CD14-positive monocyte (primary cell): ENCODE data around the gene SLC35F1. TPM values are rescaled to one million over a fixed set of nuclear protein-coding genes. Genes with fewer than 3 reads are reported as not detected.

Experiments
- DNase-seq, 3 donors: peaks; one replicate each; pipeline ENCODE4 v3.0.0-alpha.2; 2011 to 2022
- H2AFZ ChIP-seq: 2 replicates; pipeline ENCODE4 v1.6.0; 2012; ENCODE audit warnings: mild to moderate bottlenecking, low read depth, low read length, inconsistent platforms; ENCODE audit not compliant: insufficient read depth, poor library complexity, severe bottlenecking
- H3K27ac ChIP-seq, 2 donors: 1 replicate in 1 of 2; 2 replicates in 1 of 2; pipeline ENCODE4 v1.5.1; 2012 to 2013; ENCODE audit warnings: low read length in 2 of 2, control low read depth in 1 of 2, inconsistent platforms in 1 of 2, low read depth in 1 of 2, mild to moderate bottlenecking in 1 of 2
- H3K27me3 ChIP-seq, 2 donors: one replicate each; pipeline versions ENCODE4 v1.6.0 to v1.6.1; 2011 to 2013; ENCODE audit warnings: low read length in 2 of 2; ENCODE audit not compliant: control insufficient read depth in 2 of 2, insufficient read depth in 2 of 2
- H3K36me3 ChIP-seq, 2 donors: replicated peaks in 1 of 2; 1 replicate in 1 of 2; 2 replicates in 1 of 2; pipeline versions ENCODE4 v1.5.1 to v1.6.1; 2012 to 2013; ENCODE audit warnings: low read length in 2 of 2, control low read depth in 1 of 2, inconsistent platforms in 1 of 2, mild to moderate bottlenecking in 1 of 2; ENCODE audit not compliant: insufficient read depth in 2 of 2, control insufficient read depth in 1 of 2
- H3K4me1 ChIP-seq, 2 donors: 1 replicate in 1 of 2; 2 replicates in 1 of 2; pipeline versions ENCODE4 v1.5.1 to v1.6.1; 2012 to 2013; ENCODE audit warnings: low read length in 2 of 2, control low read depth in 1 of 2, inconsistent platforms in 1 of 2, mild to moderate bottlenecking in 1 of 2, moderate library complexity in 1 of 2; ENCODE audit not compliant: insufficient read depth in 2 of 2, control insufficient read depth in 1 of 2
- H3K4me2 ChIP-seq: replicated peaks from 2 replicates; pipeline ENCODE3; 2012; ENCODE audit warnings: low read length, moderate library complexity, mild to moderate bottlenecking; ENCODE audit not compliant: poor library complexity, severe bottlenecking; ENCODE audit errors: extremely low read depth
- H3K4me3 ChIP-seq, 3 experiments: fragments of 200-600 bp in 1 of 3; sonication (generic) in 1 of 3; replicated peaks in 1 of 3; 1 replicate in 2 of 3; 2 replicates in 1 of 3; pipeline ENCODE4 v1.5.1; 2011 to 2013; ENCODE audit warnings: low read length in 3 of 3, mild to moderate bottlenecking in 3 of 3, control low read depth in 2 of 3, low read depth in 2 of 3, inconsistent platforms in 1 of 3, moderate library complexity in 1 of 3
- H3K79me2 ChIP-seq: 2 replicates; pipeline ENCODE4 v1.6.0; 2012; ENCODE audit warnings: mild to moderate bottlenecking, control low read depth, inconsistent platforms, low read length, moderate library complexity; ENCODE audit not compliant: insufficient read depth
- H3K9ac ChIP-seq: 2 replicates; pipeline ENCODE4 v1.6.0; 2017; ENCODE audit warnings: low read length, mild to moderate bottlenecking; ENCODE audit not compliant: insufficient read depth, poor library complexity, severe bottlenecking
- H3K9me3 ChIP-seq, 2 donors: replicated peaks in 1 of 2; 1 replicate in 1 of 2; 2 replicates in 1 of 2; pipeline versions ENCODE4 v1.5.1 to v1.6.1; 2012 to 2013; ENCODE audit warnings: low read length in 2 of 2, control low read depth in 1 of 2; ENCODE audit not compliant: control insufficient read depth in 1 of 2, insufficient read depth in 1 of 2
- H4K20me1 ChIP-seq: 2 replicates; pipeline ENCODE4 v1.6.0; 2012; ENCODE audit warnings: mild to moderate bottlenecking, low read length, control low read depth, moderate library complexity; ENCODE audit not compliant: insufficient read depth
- H3K27ac Mint-ChIP-seq, 7 donors: one replicate each; pipeline ENCODE4 v1.8.0; 2020; ENCODE audit warnings: mild to moderate bottlenecking in 7 of 7, mixed read lengths in 7 of 7, moderate library complexity in 6 of 7, inconsistent platforms in 2 of 7
- H3K27me3 Mint-ChIP-seq, 3 donors: one replicate each; pipeline ENCODE4 v1.8.0; 2021 to 2022; ENCODE audit warnings: low read depth in 3 of 3, mild to moderate bottlenecking in 3 of 3, mixed read lengths in 3 of 3, moderate library complexity in 3 of 3, inconsistent platforms in 1 of 3
- H3K36me3 Mint-ChIP-seq, 2 donors: one replicate each; pipeline ENCODE4 v1.8.0; 2020; ENCODE audit warnings: mixed read lengths in 2 of 2, inconsistent platforms in 1 of 2, mild to moderate bottlenecking in 1 of 2
- H3K4me1 Mint-ChIP-seq: one replicate; pipeline ENCODE4 v1.8.0; 2020; ENCODE audit warnings: mild to moderate bottlenecking, mixed read lengths
- H3K4me3 Mint-ChIP-seq, 2 donors: one replicate each; pipeline ENCODE4 v1.8.0; 2020; ENCODE audit warnings: mild to moderate bottlenecking in 2 of 2, mixed read lengths in 2 of 2, moderate library complexity in 1 of 2
- H3K9me3 Mint-ChIP-seq, 7 donors: one replicate each; pipeline ENCODE4 v1.8.0; 2020 to 2022; ENCODE audit warnings: mixed read lengths in 7 of 7, mild to moderate bottlenecking in 6 of 7, moderate library complexity in 6 of 7, inconsistent platforms in 2 of 7
- WGBS: methylation state at CpG from one replicate; pipeline ENCODE4 v1.1.5; 2013; ENCODE audit warnings: missing lambda C conversion rate; ENCODE audit not compliant: insufficient coverage; 5-methylcytosine and 5-hydroxymethylcytosine counted together
- intact Hi-C, 2 donors: fragments of 100-400 bp; cut with micrococcal nuclease; formaldehyde crosslinking; loops; one replicate each; pipeline versions ENCODE4 v1.15.0 to v1.15.1; 2023
- polyA plus RNA-seq, 3 donors: library from polyadenylated mRNA; depleted of rRNA in 1 of 3; unstranded in 2 of 3; stranded (reverse) in 1 of 3; fragments of 300-500 nt in 2 of 3; fragments of >200 nt in 1 of 3; fragmentation: Illumina TruSeq in 2 of 3; gene quantifications; 1 replicate in 2 of 3; 2 replicates in 1 of 3; pipeline ENCODE4 v1.2.3, GENCODE V29; 2012 to 2021
- TF ChIP-seq, protein P1 (sequence below): fragments of 200-600 bp; IDR thresholded peaks from one replicate; pipeline ENCODE4 v1.8.0; 2022; ENCODE audit warnings: antibody characterized with exemption, mild to moderate bottlenecking

The SLC35F1 gene
- polyA plus RNA-seq, 3 donors, result not detected

DNA sequence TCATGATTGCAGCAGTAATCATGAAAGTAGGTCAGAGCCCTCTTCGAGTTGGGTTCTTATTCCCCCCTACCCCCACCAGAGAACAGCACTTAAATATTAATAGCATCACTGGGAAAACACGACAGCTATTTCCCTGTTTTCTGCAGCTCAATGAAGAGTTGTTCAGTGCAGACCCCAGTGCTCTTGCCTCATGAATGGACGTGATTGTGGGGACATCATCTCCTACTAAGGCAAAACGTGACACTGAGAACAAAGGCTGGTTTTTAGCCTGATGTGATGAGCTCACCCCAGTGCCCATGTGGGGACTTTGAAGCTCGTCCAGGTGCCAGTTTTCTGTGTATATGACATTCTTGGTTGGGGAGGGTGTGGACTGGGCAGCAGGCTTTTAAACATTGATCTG is 105.9 kb downstream of the SLC35F1 start:
- H3K4me1 ChIP-seq, result no peaks in the 10 kb centered on the region
- peaks cover 3 to 12% of the 10 kb centered on the region in 2 donors for H3K9me3 ChIP-seq
- H3K9ac ChIP-seq, result no peak overlapping the region
- H3K79me2 ChIP-seq, result no peaks in the 10 kb centered on the region
- no peak overlapping the region for H3K4me3 Mint-ChIP-seq
- no peaks in the 10 kb centered on the region for H3K27me3 Mint-ChIP-seq
- H4K20me1 ChIP-seq, result no peaks in the 10 kb centered on the region
- H2AFZ ChIP-seq, result no peak overlapping the region
- intact Hi-C loops, result no loop called here
- H3K27ac Mint-ChIP-seq, result peak overlapping the region in 1 of 7 donors; percentile 43
- H3K27ac ChIP-seq, result no peak overlapping the region
- no peak overlapping the region for H3K4me2 ChIP-seq
- H3K4me1 Mint-ChIP-seq, result no peaks in the 10 kb centered on the region
- no peaks in the 10 kb centered on the region for H3K27me3 ChIP-seq
- H3K36me3 Mint-ChIP-seq, result no peaks in the 10 kb centered on the region
- H3K4me3 ChIP-seq, result no peak overlapping the region
- H3K36me3 ChIP-seq, result no peaks in the 10 kb centered on the region
- H3K9me3 Mint-ChIP-seq, result peaks cover 0 to 9% (median 5%) of the 10 kb centered on the region in 7 donors
- 69% methylated on average over 4 of the region's 5 CpGs for WGBS
- no peak for DNase-seq
- TF ChIP-seq, protein P1, sequence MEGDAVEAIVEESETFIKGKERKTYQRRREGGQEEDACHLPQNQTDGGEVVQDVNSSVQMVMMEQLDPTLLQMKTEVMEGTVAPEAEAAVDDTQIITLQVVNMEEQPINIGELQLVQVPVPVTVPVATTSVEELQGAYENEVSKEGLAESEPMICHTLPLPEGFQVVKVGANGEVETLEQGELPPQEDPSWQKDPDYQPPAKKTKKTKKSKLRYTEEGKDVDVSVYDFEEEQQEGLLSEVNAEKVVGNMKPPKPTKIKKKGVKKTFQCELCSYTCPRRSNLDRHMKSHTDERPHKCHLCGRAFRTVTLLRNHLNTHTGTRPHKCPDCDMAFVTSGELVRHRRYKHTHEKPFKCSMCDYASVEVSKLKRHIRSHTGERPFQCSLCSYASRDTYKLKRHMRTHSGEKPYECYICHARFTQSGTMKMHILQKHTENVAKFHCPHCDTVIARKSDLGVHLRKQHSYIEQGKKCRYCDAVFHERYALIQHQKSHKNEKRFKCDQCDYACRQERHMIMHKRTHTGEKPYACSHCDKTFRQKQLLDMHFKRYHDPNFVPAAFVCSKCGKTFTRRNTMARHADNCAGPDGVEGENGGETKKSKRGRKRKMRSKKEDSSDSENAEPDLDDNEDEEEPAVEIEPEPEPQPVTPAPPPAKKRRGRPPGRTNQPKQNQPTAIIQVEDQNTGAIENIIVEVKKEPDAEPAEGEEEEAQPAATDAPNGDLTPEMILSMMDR, result no peak

DNA sequence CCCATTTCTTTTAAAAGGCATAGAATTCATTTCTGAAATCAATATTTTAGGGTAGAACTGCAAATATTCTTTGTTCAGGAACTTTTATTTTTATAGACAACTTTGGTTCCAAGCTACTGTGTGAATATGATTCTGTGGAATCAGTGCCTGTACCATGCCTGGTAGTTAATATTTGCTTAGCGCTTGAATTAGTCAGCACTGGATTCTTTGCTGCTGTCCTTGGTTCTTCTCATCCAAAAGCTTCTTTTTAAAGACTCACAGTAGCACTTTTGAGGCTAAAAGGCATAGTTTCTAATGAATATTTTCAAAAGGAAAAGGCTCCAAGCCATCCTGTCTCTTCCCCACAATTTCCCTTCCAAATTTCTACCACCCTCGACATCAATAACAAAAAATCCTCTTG is 109.5 kb downstream of the SLC35F1 start:
- H3K4me3 Mint-ChIP-seq, result no peak overlapping the region
- H3K9me3 Mint-ChIP-seq, result peaks cover 0 to 3% (median 2%) of the 10 kb centered on the region in 7 donors
- intact Hi-C loops, result no loop called here
- H3K4me1 ChIP-seq, result no peaks in the 10 kb centered on the region
- TF ChIP-seq, protein P1, result no peak
- no peak overlapping the region for H2AFZ ChIP-seq
- H3K36me3 Mint-ChIP-seq, result no peaks in the 10 kb centered on the region
- H3K4me2 ChIP-seq, result no peak overlapping the region
- no peaks in the 10 kb centered on the region for H4K20me1 ChIP-seq
- H3K4me3 ChIP-seq, result no peak overlapping the region
- H3K9me3 ChIP-seq, result peaks cover under 1% of the 10 kb centered on the region in 2 donors
- H3K4me1 Mint-ChIP-seq, result no peaks in the 10 kb centered on the region
- H3K27me3 ChIP-seq, result no peaks in the 10 kb centered on the region
- no peak overlapping the region for H3K9ac ChIP-seq
- H3K79me2 ChIP-seq, result no peaks in the 10 kb centered on the region
- H3K36me3 ChIP-seq, result no peaks in the 10 kb centered on the region
- no peak overlapping the region for H3K27ac ChIP-seq
- DNase-seq, result no peak
- no peak overlapping the region for H3K27ac Mint-ChIP-seq
- 100% methylated on average over 1 of the region's 2 CpGs for WGBS
- H3K27me3 Mint-ChIP-seq, result no peaks in the 10 kb centered on the region
